ENCODE data around the gene CCDC68.

GRCh38 chr18:54924948-54925347, 34.3 kb downstream of the CCDC68 start:
- no peak for TF ChIP-seq POLR2A (IDR thresholded peaks at IDR 0.05; ENCODE audit: low read depth, low read length)
- TF ChIP-seq POLR2AphosphoS5 (IDR thresholded peaks at IDR 0.05; ENCODE audit: low read depth, low read length), result no peak
